HEK293 (cell line): ENCODE results near the gene CD2.

Experiments
- ZNF510 ChIP-seq: fragments of 450-650 bp; formaldehyde crosslinking; IDR thresholded peaks from 2 replicates; pipeline ENCODE4 v1.5.1; 2018; ENCODE audit warnings: mild to moderate bottlenecking, missing genetic modification characterization, missing biosample characterization; ENCODE audit not compliant: insufficient replicate concordance
- ZNF549 ChIP-seq: fragments of 450-650 bp; IDR thresholded peaks from 2 replicates; pipeline ENCODE4 v1.5.1; 2018; ENCODE audit warnings: missing biosample characterization, missing genetic modification characterization, mild to moderate bottlenecking, inconsistent platforms, moderate library complexity
- ZNF558 ChIP-seq: fragments of 450-650 bp; formaldehyde crosslinking; IDR thresholded peaks from 2 replicates; pipeline ENCODE4 v1.5.1; 2016; ENCODE audit warnings: missing biosample characterization, missing genetic modification characterization
- ZNF561 ChIP-seq: fragments of 450-650 bp; IDR thresholded peaks from 2 replicates; pipeline ENCODE4 v1.5.1; 2018; ENCODE audit warnings: missing biosample characterization, missing genetic modification characterization, borderline replicate concordance
- ZNF76 ChIP-seq: fragments of 450-650 bp; formaldehyde crosslinking; IDR thresholded peaks from 2 replicates; pipeline ENCODE4; 2016; ENCODE audit warnings: low read depth, missing biosample characterization, missing genetic modification characterization, borderline replicate concordance
- TF ChIP-seq, protein P1 (sequence below): fragments of 450-650 bp; formaldehyde crosslinking; IDR thresholded peaks from 2 replicates; pipeline ENCODE4 v1.5.1; 2016; ENCODE audit warnings: missing biosample characterization, missing genetic modification characterization, low read depth
- TF ChIP-seq, protein P2 (sequence below): fragments of 450-650 bp; formaldehyde crosslinking; IDR thresholded peaks from 2 replicates; pipeline ENCODE4 v1.5.1; 2016; ENCODE audit warnings: missing biosample characterization, missing genetic modification characterization
- TF ChIP-seq, protein P3 (sequence below): fragments of 450-650 bp; formaldehyde crosslinking; IDR thresholded peaks from 2 replicates; pipeline ENCODE4 v1.5.1; 2016; ENCODE audit warnings: missing biosample characterization, missing genetic modification characterization

DNA sequence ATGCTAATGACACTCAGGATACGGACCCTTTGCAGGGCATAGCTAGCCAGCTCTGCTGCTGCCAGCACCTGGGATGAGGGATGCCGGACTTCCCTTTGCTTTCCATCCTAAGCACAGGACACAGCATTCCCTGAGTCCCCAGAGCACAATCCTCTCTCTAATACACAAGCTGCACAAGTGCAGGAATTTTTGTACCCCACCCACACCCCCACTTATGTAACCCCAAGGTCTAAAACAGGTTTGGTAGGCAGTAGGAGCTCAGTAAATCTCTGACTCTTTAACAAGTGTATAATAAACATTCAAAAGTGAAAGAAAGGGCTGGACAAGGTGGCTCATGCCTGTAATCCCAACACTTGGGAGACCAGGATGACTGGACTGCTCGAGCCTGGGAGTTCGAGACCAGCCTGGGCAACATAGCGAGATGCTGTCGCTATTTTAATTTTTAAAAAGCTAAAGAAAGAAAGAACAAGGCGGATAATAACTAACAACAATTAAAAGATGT, 44.5 kb upstream of the CD2 start:
- TF ChIP-seq, protein P1, sequence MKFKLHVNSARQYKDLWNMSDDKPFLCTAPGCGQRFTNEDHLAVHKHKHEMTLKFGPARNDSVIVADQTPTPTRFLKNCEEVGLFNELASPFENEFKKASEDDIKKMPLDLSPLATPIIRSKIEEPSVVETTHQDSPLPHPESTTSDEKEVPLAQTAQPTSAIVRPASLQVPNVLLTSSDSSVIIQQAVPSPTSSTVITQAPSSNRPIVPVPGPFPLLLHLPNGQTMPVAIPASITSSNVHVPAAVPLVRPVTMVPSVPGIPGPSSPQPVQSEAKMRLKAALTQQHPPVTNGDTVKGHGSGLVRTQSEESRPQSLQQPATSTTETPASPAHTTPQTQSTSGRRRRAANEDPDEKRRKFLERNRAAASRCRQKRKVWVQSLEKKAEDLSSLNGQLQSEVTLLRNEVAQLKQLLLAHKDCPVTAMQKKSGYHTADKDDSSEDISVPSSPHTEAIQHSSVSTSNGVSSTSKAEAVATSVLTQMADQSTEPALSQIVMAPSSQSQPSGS (tag by site-specific recombination), result no peak
- TF ChIP-seq ZNF510 (tag by site-specific recombination) (no peak), ZNF76 (no peak), ZNF549 (tag by site-specific recombination) (no peak), ZNF561 (tag by site-specific recombination) (no peak), ZNF558 (no peak)
- TF ChIP-seq, protein P2, sequence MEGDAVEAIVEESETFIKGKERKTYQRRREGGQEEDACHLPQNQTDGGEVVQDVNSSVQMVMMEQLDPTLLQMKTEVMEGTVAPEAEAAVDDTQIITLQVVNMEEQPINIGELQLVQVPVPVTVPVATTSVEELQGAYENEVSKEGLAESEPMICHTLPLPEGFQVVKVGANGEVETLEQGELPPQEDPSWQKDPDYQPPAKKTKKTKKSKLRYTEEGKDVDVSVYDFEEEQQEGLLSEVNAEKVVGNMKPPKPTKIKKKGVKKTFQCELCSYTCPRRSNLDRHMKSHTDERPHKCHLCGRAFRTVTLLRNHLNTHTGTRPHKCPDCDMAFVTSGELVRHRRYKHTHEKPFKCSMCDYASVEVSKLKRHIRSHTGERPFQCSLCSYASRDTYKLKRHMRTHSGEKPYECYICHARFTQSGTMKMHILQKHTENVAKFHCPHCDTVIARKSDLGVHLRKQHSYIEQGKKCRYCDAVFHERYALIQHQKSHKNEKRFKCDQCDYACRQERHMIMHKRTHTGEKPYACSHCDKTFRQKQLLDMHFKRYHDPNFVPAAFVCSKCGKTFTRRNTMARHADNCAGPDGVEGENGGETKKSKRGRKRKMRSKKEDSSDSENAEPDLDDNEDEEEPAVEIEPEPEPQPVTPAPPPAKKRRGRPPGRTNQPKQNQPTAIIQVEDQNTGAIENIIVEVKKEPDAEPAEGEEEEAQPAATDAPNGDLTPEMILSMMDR (tag by site-specific recombination), result no peak
- TF ChIP-seq, protein P3, sequence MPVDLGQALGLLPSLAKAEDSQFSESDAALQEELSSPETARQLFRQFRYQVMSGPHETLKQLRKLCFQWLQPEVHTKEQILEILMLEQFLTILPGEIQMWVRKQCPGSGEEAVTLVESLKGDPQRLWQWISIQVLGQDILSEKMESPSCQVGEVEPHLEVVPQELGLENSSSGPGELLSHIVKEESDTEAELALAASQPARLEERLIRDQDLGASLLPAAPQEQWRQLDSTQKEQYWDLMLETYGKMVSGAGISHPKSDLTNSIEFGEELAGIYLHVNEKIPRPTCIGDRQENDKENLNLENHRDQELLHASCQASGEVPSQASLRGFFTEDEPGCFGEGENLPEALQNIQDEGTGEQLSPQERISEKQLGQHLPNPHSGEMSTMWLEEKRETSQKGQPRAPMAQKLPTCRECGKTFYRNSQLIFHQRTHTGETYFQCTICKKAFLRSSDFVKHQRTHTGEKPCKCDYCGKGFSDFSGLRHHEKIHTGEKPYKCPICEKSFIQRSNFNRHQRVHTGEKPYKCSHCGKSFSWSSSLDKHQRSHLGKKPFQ, result no peak
